Measurements from ENCODE around the gene CFAP68. TPM values are rescaled to one million over a fixed set of nuclear protein-coding genes. Genes with fewer than 3 reads are reported as not detected.

The CFAP68 gene
- total and polyA plus RNA-seq, 9 of the 15 experiments (the other 6 are each of a cell fraction or from before 2014, with no cell fraction given): 22.8 to 72.3 (median 52.5) TPM

DNA sequence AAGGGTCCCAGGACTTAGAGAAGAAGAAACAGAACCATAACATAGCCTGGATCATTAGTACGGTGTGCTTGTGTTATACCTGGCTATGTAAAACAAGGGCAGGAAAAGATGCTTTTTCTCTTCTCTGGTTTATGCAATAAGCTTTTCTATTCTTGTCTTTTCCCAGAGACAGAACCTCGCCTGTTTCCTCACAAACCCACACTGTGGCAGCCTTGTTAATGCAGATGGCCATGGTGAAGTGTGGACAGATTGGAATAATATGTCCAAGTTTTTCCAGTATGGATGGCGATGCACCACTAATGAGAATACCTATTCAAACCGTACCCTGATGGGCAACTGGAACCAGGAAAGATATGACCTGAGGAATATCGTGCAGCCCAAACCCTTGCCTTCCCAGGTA, 2.9 kb downstream of the CFAP68 start:
- in situ Hi-C loops (cut with MboI): loop anchor here (5.0 kb wide), 1 partner anchor 45 kb away; no protein-coding TSS in a partner anchor
- TF ChIP-seq ZNF695 (CRISPR knock-in tag; IDR thresholded peaks at IDR 0.05): no peak
- TF ChIP-seq ZNF282 (CRISPR knock-in tag; IDR thresholded peaks at IDR 0.05): no peak
- no peak for TF ChIP-seq GTF2E2 (tag; IDR thresholded peaks at IDR 0.05)
- no peak for TF ChIP-seq ZNF561 (CRISPR knock-in tag; conservative IDR thresholded peaks at IDR 0.05)
- no peak for TF ChIP-seq ZFP30 (CRISPR knock-in tag; IDR thresholded peaks at IDR 0.05; ENCODE audit: borderline replicate concordance)
- TF ChIP-seq PCBP1 (IDR thresholded peaks at IDR 0.05; ENCODE audit: low read depth, low read length, poor library complexity, severe bottlenecking): no peak
- TF ChIP-seq, protein P1, sequence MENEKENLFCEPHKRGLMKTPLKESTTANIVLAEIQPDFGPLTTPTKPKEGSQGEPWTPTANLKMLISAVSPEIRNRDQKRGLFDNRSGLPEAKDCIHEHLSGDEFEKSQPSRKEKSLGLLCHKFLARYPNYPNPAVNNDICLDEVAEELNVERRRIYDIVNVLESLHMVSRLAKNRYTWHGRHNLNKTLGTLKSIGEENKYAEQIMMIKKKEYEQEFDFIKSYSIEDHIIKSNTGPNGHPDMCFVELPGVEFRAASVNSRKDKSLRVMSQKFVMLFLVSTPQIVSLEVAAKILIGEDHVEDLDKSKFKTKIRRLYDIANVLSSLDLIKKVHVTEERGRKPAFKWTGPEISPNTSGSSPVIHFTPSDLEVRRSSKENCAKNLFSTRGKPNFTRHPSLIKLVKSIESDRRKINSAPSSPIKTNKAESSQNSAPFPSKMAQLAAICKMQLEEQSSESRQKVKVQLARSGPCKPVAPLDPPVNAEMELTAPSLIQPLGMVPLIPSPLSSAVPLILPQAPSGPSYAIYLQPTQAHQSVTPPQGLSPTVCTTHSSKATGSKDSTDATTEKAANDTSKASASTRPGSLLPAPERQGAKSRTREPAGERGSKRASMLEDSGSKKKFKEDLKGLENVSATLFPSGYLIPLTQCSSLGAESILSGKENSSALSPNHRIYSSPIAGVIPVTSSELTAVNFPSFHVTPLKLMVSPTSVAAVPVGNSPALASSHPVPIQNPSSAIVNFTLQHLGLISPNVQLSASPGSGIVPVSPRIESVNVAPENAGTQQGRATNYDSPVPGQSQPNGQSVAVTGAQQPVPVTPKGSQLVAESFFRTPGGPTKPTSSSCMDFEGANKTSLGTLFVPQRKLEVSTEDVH (IDR thresholded peaks at IDR 0.05; ENCODE audit: low read depth, partially characterized antibody): no peak
- TF ChIP-seq SNIP1 (IDR thresholded peaks at IDR 0.05; ENCODE audit: low read depth): no peak
- TF ChIP-seq, protein P2, sequence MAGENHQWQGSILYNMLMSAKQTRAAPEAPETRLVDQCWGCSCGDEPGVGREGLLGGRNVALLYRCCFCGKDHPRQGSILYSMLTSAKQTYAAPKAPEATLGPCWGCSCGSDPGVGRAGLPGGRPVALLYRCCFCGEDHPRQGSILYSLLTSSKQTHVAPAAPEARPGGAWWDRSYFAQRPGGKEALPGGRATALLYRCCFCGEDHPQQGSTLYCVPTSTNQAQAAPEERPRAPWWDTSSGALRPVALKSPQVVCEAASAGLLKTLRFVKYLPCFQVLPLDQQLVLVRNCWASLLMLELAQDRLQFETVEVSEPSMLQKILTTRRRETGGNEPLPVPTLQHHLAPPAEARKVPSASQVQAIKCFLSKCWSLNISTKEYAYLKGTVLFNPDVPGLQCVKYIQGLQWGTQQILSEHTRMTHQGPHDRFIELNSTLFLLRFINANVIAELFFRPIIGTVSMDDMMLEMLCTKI (IDR thresholded peaks at IDR 0.05; ENCODE audit: partially characterized antibody): no peak
- TF ChIP-seq MEF2A (IDR thresholded peaks at IDR 0.05; ENCODE audit: control insufficient read depth, low read depth, low read length): no peak
- no peak for TF ChIP-seq HNRNPL (IDR thresholded peaks at IDR 0.05; ENCODE audit: low read depth, low read length)
- no peak for TF ChIP-seq ZNF766 (CRISPR knock-in tag; conservative IDR thresholded peaks at IDR 0.05)
- TF ChIP-seq, protein P3, sequence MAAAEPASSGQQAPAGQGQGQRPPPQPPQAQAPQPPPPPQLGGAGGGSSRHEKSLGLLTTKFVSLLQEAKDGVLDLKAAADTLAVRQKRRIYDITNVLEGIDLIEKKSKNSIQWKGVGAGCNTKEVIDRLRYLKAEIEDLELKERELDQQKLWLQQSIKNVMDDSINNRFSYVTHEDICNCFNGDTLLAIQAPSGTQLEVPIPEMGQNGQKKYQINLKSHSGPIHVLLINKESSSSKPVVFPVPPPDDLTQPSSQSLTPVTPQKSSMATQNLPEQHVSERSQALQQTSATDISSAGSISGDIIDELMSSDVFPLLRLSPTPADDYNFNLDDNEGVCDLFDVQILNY (CRISPR knock-in tag; IDR thresholded peaks at IDR 0.05): no peak
- no peak for TF ChIP-seq FOXK2 (conservative IDR thresholded peaks at IDR 0.05 in 1 of 2, IDR thresholded peaks at IDR 0.05 in 1 of 2; ENCODE audit: low read depth in 2 of 2)
- Histone ChIP-seq H3K27ac (ENCODE audit: extremely low read depth, low read depth, low read length) (no peak overlapping the region), H3K27me3 (ENCODE audit: control insufficient read depth in 2 of 2, insufficient read depth in 2 of 2, low read length in 2 of 2) (no peaks in the 10 kb centered on the region), H3K4me3 (no peak overlapping the region), H3K9me1 (ENCODE audit: control insufficient read depth, insufficient read depth, low read length) (no peaks in the 10 kb centered on the region), H3K79me2 (ENCODE audit: control insufficient read depth, insufficient read depth, low read length) (peaks cover 8% of the 10 kb centered on the region), H3K9me3 (replicated peaks; ENCODE audit: control insufficient read depth, insufficient read depth, low read depth, low read length) (no peaks in the 10 kb centered on the region), H4K20me1 (replicated peaks; ENCODE audit: control insufficient read depth, insufficient read depth, low read length) (no peaks in the 10 kb centered on the region), H3K4me2 (ENCODE audit: insufficient read depth, low read length) (no peak overlapping the region), H3K4me1 (replicated peaks in 1 of 2; ENCODE audit: control insufficient read depth in 2 of 2, insufficient read depth in 2 of 2, low read length in 2 of 2) (peaks cover 10 to 18% of the 10 kb centered on the region in 2 experiments; a peak in 4 of 5 replicates), H3K36me3 (ENCODE audit: control insufficient read depth, insufficient read depth, low read length) (no peaks in the 10 kb centered on the region), H3K9ac (ENCODE audit: insufficient read depth in 1 of 2, low read depth in 2 of 2, low read length in 2 of 2) (no peak overlapping the region), H2AFZ (ENCODE audit: low read depth, low read length) (no peak overlapping the region)
- intact Hi-C loops (cut with micrococcal nuclease): no loop called here
- no peak for FAIRE-seq
- POLR2A ChIA-PET: interaction anchor here (1.2 to 3.6 kb wide), 3 partner anchors 11 to 45 kb away, joined by 3 to 18 read pairs (median 4); partner anchors contain the start of gene ALG9
- CTCF ChIA-PET (ENCODE audit: low intra/inter-chr PET ratio): interaction anchor here (0.5 kb wide), 1 partner anchor 188 kb away, joined by 3 read pairs; no protein-coding TSS in a partner anchor
- DNase-seq (ENCODE audit: extremely low read depth in 1 of 4, low spot score in 3 of 4): no peak
- BruUV-seq (replicated peaks): no TSS peak
- ATAC-seq: no peak
- WGBS (ENCODE audit: insufficient coverage, low coverage, missing lambda C conversion rate): 62% methylated on average over 5 of the region's 5 CpGs
